Stimulated activated naive CD4-positive, alpha-beta T cell treated with Interleukin-2 at 50 U/mL for 16 hours (primary cell): Measurements from ENCODE around the gene RAD51B.

Experiments
- DNase-seq: peaks from one replicate; lab custom pipeline; 2025; lab: John Stamatoyannopoulos, UW

The RAD51B gene

GRCh38 chr14:68638141-68638999 lies 818.8 kb downstream of the RAD51B start:
- DNase-seq: no peak

- no peak for DNase-seq
Measured at GRCh38 chr14:68639000-68639757, 819.6 kb downstream of the RAD51B start.

GRCh38 chr14:68639758-68640574 lies 820.4 kb downstream of the RAD51B start:
- no peak for DNase-seq

- DNase-seq: no peak
Measured at GRCh38 chr14:68643673-68644072, 824.1 kb downstream of the RAD51B start.

- DNase-seq: no peak
Measured at GRCh38 chr14:68644101-68644500, 824.5 kb downstream of the RAD51B start.

GRCh38 chr14:68645371-68645770 lies 825.8 kb downstream of the RAD51B start:
- DNase-seq: no peak

- no peak for DNase-seq
Measured at GRCh38 chr14:68649476-68650189, 830.1 kb downstream of the RAD51B start.

- DNase-seq: no peak
Measured at GRCh38 chr14:68650404-68650994, 830.9 kb downstream of the RAD51B start.

- no peak for DNase-seq
Measured at GRCh38 chr14:68651075-68651474, 831.5 kb downstream of the RAD51B start.

- DNase-seq: no peak
Measured at GRCh38 chr14:68651652-68652432, 832.3 kb downstream of the RAD51B start.

- DNase-seq: no peak
Measured at GRCh38 chr14:68652433-68652690, 832.8 kb downstream of the RAD51B start.

GRCh38 chr14:68653108-68653507 lies 833.5 kb downstream of the RAD51B start:
- DNase-seq: no peak

GRCh38 chr14:68653804-68654203 lies 834.2 kb downstream of the RAD51B start:
- no peak for DNase-seq

GRCh38 chr14:68654471-68654941 lies 834.9 kb downstream of the RAD51B start:
- no peak for DNase-seq

- DNase-seq: no peak
Measured at GRCh38 chr14:68655021-68655831, 835.6 kb downstream of the RAD51B start.

- no peak for DNase-seq
Measured at GRCh38 chr14:68655911-68656316, 836.3 kb downstream of the RAD51B start.

- no peak for DNase-seq
Measured at GRCh38 chr14:68656452-68656851, 836.9 kb downstream of the RAD51B start.

GRCh38 chr14:68657300-68658028 lies 837.9 kb downstream of the RAD51B start:
- DNase-seq: no peak

GRCh38 chr14:68658029-68658509 lies 838.5 kb downstream of the RAD51B start:
- DNase-seq: no peak
